Medulla oblongata (tissue), 1 donor: Measurements from ENCODE around the gene RPS21.
A peak's percentile ranks its signal among the peaks of the same experiment; 100 is the strongest.

Source experiments
- DNase-seq: peaks from one replicate; pipeline ENCODE4 v3.0.0-alpha.2; 2015; ENCODE audit errors: extremely low spot score

The RPS21 gene

DNA sequence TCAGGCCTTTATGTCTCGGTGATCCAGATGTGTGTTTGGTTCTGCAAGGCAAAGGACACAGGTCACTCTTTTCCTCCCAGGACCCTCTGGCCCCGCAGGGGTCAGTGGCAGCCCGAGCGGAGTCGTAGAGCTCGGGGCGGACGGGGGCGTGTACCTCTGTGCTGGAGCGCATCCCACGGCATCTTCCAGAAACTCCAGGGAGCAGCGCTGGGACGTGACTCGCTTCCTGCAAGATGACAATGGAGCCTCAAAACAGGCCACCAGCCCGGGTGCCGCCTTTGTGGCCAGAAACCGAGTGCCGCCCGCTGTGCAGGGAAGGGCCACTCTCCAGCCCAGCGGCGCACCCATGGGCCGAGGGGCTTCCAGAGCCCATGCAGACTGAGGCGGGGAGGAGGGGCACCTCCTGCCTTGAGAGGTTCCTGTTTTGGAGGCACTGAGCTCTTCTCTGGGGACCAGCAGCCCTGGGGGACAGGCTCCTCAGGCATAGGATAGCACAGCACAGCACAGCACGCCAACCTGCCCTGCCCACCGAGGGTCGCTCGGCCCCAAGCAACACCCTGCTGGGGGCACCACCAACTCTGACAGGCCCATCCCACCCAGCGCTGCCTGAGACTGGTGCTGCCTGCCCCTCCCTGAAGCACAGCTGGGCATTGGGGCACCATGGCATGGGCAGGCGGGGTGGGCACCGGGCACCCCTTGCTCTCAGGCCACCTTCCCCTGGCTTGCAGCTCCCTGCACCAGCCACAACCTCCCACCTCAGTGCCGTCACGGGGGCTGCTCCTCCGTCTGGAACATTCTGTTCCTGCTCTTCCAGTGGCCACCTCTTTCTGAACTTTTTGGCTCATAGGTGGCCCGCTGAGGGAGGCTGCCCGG is 9.7 kb downstream of the RPS21 start:
- no peak for DNase-seq

DNA sequence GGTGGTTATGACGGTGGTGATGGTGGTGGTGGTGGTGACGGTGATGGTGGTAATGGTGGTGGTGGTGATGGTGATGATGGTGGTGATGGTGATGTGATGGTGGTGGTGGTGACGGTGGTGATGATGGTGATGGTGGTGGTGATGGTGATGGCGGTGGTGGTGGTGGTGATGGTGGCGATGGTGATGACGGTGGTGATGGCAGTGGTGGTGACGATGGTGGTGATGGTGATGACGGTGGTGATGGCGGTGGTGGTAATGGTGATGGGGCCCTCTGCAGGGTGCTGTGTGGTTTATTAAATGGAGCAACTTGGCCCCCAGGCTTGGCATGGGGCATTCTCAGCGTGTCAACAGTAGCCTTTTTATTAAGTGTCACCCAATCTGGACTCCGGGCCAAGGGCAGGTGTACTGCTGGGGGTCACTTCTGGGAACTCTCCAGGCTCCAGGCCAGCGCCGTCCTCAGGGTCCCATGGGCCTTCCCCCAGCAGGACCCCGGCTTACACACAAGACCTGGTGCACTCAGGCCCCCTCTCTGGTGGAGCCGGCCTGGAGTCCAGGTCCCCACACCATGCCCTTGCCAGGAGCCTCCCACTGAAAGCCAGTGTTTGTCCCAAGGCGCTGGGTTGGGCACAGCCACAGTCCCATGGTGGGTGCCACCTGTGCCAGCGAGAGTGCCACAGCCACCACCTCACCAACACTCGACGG is 11.4 kb downstream of the RPS21 start:
- DNase-seq = no peak

DNA sequence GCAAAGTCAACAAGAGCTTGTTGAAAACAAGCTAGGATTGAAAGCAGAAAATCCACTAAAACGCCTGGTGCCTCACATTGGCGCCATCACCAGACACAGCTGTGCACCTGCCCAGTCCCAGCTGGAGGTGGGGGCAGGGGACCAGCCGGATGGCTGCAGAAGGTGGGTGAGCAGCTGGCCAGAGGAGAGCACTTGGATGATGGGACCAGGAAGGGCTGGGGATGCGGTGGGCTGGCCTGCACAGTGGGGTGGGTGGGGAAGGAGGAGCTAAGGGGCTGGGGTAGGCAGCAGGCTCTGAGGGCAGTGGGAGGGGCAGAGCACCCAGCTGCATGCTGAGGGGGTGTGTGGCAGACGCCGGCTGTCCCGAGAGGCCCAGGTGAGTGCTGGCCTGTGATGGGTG is 13.1 kb downstream of the RPS21 start:
- no peak for DNase-seq

DNA sequence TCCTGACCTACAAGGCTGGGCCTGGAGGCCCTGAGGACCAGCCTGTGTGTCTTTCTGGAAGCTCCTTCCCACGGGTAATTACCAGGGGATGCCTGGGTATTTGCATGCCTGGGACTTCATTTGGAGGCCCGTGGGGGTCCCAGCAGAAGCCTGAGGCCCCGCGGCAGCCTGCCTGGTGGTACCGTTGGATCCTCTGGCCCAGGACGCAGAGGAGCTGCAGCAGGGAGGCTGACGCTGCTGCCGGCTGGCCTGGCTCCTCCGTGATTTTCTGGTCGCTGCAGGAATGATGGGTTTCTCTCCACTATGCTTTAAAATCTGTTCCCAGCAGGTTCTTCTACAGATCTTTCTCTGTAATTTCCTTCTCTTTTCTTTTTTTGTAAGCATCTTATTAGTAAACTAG is 13.6 kb downstream of the RPS21 start:
- DNase-seq = no peak

DNA sequence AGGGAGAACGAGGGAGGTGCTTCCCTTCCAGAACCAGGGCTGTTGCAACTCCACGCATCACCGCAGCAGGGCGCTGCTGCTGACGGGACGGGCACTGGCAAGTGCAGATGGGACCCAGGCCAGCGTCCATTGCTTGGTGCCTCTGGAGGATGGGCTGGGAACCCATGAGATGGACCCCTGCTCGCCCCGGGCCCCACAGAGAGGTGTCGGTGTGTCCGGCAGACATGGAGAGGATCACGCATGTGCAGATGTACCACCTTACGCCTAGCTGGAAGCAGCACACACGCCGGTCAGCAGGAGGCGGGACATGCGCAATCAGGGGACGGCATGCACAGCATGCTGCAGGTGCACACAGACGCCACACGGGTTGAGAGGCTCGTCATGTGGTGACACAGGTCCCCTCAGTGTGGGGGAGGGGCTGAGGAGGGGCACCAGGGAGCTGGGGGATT is 14.5 kb downstream of the RPS21 start:
- no peak for DNase-seq

DNA sequence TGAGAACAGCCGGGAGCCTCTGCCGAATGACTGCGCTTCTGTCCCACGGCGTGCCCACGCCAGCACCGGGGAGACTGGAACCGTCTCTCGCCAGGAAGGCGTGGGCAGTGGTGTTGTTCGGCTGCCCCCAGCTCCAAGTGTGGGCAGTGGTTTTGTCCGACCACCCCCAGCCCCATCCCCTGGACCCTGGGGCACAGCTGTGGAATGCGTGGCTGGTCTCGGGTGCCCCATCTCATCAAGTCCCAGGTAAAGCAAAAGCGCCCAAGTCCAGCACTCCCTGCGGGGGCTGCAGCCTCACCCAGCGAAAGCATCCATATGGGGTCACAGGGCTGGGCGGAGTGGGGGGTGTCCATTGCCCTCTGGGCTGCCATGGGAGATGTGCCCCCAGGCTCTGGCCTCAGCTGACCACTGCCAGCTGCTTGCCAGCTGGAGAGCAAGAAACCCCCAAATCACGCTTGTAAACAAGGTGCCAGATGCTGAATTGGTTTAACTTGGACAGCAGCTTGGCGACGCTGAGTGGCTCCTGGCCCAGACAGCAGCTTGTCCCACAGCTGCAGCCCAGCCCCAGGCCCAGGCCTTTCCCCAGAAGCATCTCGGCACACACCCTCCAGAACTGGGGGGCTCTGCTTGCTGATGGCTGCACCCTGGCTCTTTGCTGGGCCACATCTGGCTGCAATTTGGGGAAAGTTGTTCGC is 15.7 kb downstream of the RPS21 start:
- no peak for DNase-seq

DNA sequence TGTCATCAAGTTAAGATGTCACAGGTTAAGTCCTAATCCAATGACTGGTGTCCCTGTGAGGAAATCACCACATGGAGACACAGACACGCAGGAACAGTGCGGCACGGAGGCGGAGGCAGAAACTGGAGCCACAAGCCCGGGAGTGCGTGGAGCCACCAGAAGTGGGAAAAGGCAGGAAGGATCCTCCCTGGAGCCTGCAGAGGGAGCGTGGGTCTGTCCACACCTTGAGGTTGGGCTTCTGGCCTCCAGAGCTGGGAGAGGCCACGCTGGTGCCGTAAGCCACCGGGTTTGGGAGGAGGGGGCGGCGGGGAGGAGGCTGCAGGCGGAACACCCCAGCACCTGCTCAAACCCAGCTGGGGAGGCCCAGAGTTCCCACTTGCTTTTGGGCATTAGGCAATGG is 16.4 kb downstream of the RPS21 start:
- no peak for DNase-seq

DNA sequence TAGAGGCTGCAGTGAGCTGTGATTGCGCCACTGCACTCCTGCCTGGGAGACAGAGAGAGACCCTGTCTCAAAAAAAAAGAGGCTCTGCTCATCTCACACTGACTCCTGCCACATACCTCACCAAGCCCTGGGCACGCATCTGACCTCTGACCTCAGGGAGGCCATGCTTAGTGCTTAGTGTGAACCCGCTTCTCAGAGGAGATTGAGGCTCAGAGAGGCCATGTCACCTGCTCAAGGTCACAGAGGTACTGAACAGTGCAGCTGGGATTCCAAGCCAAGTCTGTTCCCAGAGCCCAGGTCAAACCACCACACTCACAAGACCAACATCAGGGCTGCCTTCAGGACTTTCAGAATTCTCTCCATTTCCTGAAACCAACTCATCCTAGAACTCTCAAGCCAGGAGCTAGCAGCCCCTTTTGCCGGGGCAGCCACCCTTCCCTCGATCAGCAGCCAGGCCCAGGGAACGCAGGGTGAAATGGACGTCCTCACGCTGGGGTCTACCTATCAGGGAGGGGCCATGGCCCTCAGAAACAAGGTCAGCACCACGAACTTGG is 17.3 kb downstream of the RPS21 start:
- DNase-seq = no peak

DNA sequence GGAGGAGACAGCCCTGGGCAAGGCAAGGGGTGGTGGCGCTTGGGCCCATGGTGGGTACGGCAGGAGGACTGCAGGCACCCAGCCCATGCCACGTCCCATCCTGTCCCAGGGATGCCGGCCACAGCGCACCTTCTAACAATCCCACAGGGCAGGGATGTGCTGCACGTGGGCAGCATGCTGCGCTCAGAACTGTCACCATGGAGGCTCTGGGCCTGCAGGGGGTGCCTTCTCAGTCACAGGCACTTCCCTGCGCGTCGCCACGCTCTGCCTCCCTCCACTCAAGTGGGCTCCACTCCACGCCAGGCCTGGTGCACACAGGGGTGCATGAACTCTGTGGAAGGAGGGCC is 17.8 kb downstream of the RPS21 start:
- DNase-seq = no peak

DNA sequence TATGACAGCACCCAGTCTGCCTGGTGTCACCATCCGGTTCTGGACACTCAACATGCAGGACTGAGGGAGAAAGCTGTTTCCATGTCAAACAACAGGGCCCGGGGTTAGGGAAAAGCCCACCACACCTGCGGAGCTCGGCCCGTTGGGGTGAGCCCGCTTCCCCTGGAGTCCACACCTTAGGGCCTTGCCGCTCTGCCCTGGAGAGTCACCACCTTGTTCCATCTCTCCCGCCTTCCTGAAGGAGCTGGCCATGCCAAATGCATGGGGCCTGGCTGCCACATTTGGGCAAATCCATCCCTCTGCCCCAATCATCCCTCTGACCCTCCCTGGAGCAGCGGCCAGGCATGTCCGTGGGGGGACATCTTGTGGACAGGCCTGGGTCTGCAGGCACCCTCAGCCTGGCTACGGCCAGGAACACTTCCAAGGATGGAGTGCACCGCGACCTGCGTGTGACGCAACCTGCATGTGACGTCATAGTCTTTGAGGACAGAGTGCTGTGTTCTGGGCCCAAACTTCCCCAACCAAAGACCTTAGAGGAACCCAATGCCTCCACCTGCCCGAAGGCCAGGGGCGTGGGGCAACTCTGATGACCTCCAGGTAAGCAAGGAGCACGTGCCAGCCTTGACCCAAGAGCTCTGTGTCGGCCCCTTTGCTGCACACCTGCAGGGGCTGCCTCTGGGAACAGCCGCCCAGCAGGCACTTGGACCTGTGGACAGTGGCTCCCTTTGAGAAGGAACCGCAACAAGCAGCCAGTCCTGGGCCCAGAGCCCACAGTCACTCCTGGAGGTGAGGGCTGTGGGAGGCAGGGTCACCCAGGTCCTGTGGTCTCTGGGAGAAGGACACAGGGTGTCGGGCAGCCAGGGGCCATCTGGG is 18.4 kb downstream of the RPS21 start:
- DNase-seq = peak; percentile 14

DNA sequence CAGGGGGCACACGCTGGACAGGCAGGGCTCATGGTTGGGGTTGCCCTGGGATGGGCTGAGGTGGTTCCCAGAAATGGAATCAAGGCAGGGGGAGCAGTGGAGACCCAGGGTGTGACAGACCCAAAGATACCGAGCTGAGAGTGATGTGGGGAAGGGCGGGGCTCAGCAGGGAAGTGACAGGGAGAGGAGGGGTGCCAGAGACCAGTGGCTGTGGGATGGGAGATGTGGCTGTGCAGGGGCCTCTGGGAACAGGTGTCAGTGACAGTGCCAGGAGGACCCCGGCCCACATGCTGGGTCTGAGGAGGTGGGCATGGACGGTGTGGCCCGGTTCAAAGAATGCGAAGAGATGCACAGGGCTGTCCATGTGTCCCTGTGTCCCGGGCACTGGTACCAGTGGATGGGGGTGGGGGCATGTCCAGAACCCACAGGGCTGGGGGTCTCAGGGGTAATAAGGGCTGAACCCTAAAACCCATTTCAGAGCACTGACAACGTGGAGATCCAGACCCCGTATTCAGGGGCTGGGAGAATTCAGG is 19.1 kb downstream of the RPS21 start:
- no peak for DNase-seq

DNA sequence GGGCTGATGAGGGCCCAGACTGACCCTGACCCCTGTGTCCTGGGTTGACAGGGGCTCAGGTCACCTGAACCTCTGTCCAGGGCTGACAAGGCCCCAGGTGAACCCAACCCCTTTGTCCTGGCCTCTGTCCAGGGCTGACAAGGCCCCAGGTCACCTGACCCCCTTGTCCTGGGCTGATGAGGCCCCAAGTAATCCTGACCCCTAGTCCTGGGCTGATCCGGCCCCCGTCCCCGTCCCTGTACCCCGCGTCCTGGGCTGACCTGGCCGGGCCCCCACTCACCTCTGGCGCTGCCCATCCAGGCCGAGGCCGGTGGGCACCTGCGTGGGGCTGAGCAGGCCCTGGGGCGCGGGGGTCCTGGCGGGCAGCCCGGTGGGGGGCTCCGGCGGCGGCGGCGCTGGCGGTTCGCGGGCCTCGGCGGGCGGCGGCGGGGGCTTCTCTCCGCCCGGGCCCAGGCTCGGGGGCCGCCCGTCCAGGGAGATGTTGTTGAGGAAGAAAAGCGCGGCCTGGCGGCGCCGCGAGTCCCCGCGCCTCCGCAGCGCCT is 19.8 kb downstream of the RPS21 start:
- DNase-seq = peak; percentile 15

DNA sequence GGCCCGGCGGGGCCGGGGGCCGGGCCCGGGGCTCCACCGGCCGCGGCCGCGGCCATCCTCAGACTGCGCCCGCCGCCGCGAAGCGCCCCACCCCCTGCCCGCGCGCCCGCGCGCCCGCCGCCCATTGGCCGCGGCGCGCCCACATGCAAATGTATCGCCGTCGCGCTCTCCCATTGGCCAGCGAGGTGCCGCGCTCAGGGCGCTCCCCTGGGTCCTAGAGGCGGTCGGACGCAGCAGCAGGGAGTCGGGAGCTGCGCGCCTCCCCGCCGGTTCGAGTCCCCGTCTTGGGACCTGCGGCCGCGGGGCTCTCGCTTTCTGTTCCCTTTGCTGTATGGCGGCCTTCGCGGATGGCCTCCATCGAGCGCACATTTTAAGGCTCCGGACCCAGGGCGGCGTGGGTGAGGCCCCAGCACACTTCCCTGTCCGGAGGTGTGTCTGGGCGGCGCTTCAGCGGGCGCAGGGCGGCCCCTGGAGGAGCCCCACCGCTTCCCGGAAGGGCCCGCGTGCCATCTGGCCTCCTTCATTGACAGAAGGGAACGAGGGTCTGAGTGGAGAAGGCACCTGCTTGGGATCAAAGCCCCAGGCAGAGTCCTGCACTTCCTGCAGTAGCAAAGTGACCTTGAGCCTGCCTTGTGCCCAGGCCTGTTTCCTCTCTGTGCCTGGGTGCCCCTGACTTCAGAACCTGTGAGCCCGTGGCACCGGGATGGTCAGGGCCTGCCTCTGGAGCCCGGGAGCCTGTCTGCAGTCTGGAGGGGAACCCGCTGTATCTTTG is 20.5 kb downstream of the RPS21 start, which contains the start of gene CABLES2:
TSS of gene CABLES2 (minus strand) at position 65 of the 772 bp plus-strand sequence. CDS start at position 56, 9 bp downstream.
- peak; percentile 95 for DNase-seq

DNA sequence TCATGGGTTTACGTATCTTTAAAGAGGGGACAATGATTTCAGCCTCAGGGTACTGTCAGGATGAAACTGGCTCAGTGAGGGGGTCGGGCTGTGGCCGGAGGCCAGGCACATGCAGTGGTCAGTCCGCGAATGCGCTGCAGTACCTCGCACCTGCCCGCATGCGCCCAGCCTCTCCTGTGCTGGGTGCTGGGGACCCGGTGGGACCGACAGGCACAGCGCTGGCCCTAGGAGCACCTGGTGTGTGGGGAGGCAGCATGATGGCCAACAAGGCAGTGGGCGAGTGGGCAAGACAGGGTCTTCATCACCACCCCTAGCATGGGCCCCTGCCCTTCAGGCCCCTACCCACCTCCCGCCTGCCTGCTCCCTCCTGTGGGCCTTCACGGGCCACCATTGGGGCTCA is 21.2 kb downstream of the RPS21 start:
- DNase-seq = no peak

DNA sequence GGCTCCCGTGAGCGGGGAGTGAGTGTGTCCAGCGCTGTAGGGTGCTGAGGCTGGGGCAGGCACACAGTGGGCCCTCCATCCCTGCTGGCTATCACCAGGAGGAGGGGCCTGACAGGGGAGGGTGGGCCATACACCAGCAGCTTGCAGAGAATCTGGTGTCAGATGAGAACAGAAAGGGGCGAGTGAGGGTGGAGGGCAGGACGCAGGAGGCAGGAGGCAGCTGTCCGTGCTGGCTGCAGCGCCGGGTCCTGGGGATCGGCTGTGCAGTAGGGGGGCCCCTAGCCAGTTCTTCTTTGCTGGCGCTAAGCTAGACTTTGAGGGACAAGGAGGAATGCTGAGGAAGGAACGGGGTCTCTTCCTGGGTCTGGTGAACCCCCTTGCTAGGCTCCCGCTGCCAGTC is 21.7 kb downstream of the RPS21 start:
- DNase-seq = no peak

DNA sequence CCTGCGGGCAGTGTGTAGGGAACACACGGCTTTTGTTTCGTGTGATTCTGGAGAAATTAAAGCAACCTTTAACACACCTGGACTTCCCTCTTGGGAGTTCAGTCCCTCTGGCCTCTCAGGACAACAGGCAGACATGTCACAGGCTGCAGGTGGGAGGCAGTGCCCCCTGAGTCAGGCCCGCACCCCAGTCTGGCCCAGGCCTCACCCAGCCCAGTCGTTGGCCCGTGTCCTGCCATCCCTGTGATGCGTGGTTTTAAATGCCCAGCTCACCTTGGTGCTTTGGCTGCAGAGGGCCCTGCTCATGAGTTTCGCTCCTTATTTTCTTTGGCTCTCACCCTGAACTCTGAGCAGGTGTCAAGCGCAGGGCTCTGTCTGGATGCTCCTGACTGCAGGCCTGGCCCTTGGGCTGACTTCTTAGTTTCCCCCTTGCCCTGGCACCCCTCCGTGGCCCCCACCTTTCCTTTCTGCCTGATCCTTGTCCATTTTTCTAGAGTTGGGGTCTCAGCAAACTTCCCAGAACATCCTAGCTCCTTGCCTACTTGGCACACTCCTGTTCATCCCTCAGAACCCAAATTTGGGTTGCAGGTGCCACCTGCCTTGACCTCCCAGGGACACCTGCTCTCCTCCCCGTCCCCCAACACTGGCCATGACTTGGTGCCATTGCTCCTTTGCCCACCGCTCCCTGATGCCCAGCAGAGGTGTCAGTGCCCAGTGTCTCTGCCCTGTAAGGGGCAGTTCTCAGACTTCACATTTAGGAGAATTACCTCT is 22.4 kb downstream of the RPS21 start:
- DNase-seq = no peak

DNA sequence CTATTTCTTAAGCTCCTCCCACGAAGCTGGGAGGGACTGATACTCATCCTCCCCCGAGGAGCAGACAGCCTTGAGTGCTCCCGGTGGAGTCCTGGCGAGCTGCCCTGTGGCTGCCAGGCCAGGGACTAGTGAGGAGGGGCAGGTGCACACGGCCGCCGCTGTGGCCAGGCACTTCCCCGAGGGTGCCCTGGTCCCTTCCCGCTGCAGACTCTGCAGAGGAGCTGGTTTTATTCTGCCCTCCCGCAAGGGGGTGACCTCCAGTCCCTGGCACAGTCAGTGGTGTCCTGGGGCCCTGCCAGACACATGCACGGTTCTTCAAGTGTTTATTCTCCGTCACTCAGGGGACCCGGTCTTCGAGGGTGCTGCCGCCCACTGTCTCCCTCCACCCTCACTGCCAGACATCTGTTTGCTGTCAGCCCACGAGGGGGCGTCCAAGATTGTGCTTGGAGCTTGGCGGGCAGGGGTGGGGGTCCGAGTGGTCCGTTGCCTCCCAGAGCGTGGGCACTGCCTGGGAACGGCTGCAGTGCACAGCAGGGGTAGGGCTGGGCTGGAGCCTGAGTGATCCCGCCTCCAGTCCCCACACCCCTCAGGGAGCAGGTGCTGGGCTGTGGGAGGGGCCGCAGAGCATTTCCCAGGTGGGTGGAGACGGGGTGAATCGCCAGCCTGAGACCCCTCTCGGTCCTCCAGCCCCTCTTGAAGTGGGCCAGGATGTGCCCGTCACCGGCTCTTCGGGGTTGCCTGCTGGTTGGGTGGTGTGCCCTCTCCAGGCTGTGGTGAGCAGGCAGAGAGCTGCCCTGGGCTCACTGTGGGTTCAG is 23.2 kb downstream of the RPS21 start:
- DNase-seq = no peak

DNA sequence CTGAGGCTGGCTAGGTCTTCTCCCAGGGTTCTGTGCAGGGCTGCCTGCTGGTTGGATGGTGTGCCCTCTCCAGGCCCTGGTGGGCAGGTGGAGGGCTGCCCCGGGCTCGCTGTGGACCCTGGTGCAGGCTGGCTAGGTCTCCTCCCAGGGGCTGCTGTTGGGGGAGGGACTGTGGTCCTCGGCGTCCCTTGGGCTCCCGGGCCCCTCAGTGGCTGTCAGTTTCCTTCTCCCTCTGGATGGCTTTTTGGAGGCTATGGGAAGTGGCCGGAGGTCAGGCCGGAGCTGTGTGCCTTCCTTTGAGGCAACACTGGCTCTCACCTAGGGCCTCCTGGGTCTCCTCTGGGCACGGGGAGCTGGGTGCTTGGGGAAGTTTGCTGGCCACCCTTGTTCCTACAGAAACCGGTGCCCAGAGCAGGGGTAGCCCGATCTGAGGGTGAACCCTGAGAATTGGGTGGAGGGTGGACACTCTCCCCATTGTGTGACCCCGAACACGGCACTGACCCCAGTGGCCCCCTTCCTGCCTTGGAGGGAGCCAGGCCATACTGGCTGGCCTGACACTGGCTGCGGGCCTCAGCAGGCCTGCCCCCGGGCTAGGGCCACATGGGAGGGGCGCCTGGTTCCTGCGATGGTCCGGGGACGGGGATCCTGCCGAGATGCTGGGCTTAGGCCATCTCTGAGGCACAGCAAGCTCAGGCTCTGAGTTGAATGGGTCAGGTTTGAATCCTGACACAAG is 24.0 kb downstream of the RPS21 start:
- no peak for DNase-seq
